NOMO-1 treated with DMSO at 0.1 percent for 48 hours (cell line): ENCODE results near the gene PDK3.

Experiments used
- DNase-seq: peaks from one replicate; lab custom pipeline; 2025; ENCODE audit not compliant: unreplicated experiment; lab: John Stamatoyannopoulos, UW

The PDK3 gene

DNA sequence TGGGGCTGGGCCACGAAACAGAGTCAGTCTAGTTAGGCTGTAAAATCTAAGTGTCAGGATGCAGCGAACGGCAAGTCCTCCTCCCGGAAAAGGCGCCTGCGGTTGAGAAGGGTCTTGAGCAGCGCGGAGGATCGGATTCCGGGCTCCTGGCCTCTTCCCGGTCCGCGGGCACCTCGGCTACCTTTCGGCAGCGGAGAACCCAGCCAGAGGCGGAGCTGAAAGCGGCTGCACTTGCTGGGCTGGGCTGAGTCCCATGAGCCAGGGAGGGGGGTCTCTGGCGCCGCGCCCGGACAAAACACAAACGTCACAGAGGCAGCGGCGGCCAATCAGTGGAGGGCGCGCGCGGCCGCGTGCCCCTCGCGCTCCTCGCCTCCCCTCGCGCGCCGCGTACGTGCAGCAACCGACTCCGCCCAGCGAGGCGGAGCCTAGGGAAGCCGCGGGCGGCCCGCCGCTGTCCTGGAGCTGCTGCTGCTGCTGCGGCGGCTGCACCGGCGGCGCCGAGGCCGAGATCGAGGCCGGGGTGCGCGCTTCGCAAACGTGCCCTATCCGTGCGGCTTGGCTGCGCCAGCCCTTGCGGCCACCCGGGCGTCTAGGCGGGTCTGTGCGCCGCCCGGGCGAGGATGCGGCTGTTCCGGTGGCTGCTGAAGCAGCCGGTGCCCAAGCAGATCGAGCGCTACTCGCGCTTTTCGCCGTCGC is at the start of gene PDK3:
TSS of gene PDK3 (plus strand) at position 451 of the 696 bp plus-strand sequence. CDS start at position 621, 170 bp downstream.
- DNase-seq, result peak; percentile 70

DNA sequence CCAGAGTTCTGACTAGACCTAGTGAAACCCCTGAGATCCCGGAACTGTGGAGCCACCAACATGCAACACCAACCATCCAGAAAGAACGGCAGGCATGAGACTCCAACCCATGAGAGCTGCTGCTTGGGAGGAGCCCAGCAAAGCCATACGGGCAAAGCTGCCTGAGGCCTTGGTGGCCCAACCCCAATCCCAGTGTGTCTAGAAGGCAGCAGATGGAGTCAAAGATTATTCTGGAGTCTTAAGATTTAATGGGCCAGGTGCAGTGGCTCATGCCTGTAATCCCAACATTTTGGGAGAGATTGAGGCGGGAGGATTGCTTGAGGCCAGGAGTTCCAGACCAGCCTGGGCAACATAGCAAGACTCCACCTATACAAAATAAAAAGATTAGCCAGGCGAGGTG is 49.2 kb upstream of the PDK3 start:
- DNase-seq, result no peak

DNA sequence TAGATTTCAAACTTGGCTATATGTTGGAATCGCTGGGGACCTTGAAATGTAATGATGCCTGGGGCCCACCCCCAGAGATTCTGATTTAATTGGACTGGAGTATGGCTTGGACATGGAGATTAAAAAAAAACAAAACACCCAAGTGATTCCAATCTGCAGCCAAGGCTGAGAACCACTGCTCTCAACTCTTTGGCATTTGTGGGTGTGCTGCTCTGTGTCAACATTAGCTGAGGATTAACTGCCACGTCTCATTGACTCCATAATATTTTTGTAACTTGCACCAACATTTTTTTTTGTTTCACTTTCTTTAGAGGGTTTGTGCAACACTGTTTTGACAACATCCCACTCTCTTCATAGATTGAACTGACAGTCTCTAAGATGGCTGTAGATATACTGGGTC is 41.1 kb upstream of the PDK3 start:
- no peak for DNase-seq

DNA sequence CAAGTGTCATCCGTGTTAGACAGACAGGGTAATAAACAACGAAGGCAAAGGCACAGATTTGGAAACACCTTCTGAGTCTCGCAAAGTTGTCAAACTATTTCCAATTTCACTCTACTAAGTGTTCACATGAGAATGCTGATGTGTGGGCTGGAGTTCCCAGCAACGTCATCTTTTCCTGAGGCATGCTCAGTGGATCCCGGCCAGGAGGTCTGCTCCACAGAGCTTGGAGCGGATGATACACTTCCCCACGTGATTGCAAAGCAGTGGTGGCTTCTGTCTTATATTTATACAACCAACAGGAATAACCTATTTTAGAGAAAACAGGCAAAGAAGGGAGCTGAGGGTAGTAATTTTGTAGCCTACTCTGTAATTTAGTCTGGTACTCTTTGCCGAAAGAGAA is 40.1 kb upstream of the PDK3 start:
- no peak for DNase-seq

DNA sequence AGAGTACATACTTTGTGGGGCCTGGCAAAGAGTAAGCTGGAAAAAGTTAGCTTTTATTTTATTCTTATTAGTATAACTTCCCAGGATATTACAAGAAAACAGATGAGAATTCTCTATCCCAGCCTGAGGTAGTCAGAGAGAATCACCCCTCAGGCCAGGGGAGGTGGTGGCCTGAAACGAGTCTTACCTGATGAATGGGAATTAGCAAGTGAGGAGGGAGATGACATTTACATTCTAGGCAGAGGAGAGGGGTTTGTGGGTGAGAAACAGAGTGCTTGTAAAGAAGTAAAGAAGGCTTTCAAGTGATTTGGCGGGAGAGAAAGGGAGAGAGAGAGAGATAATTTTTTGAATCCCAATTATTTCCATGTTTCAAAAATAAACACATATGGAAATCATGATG is 39.3 kb upstream of the PDK3 start:
- DNase-seq, result no peak

DNA sequence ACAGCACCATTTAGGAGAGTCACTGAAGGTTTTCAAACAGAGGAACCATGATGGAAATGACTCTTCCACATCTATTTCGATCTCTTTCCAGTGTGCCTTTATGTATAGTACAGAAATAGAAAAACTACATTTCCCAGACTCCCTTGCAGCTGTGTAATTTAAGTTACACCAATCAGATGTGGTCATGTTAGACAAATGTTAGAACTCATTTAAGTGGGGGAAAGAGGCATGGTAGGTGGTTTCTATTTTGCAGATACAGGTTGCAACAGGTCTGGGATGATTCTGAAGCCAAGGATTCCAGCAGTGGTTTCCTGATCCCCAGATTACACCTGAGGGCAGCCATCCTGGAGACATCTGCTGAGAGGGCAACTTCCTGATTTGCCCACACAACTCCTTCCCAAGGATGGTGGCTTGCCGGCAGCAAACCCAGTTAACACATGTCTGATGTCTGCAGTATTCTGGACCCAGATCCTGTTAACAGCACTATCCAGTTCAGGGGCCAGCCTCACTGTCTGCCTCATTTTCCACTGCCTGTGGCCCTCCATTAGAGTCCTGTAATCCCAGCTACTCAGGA is 38.7 kb upstream of the PDK3 start:
- no peak for DNase-seq

DNA sequence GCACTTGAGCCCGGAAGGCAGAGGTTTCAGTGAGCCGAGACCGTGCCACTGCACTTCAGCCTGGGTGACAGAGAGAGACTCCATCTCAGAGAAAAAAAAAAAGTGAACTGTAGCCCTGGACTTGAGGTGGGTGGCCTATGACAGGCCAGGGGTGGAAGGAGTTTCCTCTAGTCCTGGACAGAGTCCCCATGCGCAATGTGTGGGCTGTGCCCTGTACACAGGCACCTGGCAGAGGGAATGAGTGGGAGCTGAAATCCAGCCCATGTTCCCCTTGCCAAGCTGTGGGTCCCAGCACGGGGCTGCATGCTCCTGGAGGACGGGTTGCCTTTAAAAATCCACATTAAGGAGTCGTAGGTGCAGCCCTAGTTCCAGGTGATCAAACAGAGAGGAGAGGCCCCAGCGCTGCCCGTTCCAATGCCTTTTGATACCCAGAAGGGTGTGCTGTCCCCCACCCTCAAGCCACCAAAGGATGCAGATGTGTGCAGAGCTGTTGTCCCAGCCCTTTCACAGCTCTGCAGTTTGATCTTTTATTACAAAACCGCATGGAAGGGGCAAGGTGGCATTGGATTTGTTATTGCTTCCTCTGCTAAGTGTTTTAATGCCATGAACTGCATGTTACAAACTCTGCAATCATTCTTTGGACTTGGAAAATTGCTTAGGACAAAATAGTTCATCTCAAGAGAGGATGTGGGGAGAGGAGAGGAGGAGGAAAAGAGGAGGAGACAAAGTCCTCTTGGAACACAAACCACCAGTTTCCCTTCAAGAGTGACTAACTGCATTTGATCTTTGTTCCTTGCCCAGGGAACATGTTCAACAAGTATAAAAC is 38.0 kb upstream of the PDK3 start:
- DNase-seq, result no peak

DNA sequence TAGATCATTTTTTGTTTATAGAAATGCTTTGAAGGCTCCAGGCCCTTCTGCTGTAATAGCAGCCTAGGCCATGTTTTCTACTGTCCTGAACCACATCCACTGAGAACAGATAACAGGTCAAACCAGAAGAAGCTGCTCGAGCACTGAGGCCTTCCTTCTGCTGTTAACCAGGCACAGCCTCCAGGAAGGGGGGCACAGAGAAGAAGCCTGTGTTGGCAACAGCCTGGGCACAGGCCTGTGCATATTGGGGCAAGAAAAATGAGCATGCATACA is 37.4 kb upstream of the PDK3 start:
- no peak for DNase-seq

DNA sequence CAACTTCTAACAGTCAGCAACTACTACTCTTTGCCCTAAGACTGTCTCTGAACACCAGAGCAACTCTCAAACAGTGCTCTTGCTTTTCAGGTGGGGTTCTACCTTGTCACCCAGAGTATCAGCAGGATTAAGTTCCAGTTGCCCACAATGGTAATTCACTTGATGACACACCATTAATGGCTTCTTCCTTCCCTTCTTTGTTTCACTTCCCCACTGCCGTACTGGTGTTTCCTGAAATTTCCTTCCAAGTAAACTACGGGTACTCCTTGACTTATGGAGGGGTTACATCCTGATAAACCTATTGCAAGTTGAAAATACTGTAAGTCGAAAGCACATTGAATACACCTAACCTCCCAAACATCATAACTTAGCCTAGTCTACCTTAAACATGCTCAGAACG is 36.6 kb upstream of the PDK3 start:
- DNase-seq, result peak; percentile 59

DNA sequence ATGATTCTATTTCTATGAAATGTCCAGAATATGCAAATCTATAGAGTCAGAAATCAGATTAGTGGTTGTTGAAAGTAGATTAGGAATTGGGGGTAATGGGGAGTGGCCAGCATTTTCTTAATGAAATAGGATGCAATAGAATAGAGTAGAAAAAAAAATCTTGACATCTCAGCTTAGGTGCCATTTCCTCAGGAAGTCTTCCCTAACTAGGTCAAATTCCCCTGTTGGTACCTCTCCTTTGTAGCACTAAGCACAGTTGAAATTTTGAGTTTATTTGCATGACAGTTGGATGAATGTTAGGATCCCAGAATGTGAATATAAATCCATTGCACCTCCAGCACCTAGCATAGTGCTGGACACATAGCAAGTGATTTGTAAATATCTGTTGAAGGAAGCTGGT is 30.0 kb upstream of the PDK3 start:
- no peak for DNase-seq

DNA sequence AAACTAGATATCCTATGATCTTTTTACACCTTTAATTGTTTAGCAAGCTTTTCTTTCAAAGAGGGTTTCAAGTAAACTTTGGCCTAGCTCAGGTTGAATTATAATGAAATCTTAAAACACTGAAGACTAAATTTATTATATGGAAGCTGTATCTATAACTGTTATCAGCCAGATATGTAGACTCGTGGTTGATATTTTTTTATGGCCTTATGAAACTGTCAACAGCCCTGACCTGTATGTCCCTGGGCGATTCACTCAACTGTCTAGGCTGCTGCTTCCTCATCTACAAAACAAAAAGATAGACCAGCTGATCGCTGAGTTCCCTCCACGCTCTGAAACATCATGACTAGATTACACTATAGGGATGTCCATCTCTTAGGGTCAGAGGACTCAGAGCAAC is 21.2 kb upstream of the PDK3 start:
- DNase-seq, result no peak

DNA sequence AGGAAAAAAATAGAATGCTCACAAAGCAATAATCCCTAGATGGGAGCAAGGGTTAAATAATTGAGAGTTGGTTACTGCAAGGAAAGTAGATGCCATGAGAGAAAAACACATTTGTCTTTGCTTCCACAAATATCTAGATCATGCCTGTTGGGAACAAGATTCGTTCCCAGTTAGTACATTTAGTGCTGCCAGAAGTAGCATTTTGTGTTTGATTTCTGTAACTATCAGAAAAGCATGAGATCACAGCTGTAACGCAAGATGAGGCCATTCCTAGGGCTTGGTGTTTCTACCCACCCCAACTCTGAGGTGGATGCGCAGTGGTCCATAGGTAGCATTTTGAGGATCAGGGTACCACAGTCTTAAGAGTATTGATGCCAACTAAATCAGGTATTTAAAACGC is 20.4 kb upstream of the PDK3 start:
- DNase-seq, result no peak

DNA sequence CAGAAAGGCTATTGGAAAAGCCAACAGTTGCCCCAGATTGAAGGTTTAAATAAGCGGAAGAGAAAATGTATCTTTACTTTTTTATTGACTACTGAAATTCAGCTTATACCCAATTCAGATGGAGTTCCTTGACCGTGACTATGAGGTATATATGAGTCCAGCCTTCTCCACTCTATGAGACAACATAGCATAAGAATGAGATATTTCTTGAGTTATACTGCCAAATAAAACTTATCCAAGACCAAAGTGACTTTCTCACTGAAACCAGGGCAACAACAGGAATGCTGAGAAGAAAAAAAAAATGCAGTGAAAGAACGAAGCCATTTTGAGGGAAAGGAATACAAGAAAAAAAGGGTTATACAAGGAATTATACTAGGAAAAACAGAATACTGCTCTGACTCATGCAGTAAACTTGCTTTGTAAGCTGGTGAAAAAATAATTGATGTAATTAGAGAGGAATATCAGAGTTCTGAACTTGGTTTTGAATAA is 16.3 kb upstream of the PDK3 start:
- no peak for DNase-seq

DNA sequence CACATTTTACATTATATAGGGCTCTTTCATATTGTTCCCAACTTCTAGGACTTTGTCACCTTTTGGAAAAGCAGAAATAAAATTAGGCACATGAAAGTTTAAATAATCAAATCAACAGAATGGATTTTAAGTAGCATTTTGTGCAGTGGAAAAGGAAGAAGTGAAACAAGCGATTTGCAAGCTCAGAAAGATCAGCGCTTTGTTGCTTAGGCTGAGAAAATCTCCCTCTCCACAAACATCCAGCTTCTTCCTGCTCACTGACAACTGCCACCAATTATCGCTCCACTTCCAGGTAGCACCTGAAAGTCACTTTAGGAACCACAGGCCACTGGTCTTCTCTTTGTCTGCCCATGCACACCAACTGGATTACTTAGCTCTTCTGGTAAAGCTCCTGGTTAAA is 2.0 kb upstream of the PDK3 start:
- DNase-seq, result peak; percentile 27

DNA sequence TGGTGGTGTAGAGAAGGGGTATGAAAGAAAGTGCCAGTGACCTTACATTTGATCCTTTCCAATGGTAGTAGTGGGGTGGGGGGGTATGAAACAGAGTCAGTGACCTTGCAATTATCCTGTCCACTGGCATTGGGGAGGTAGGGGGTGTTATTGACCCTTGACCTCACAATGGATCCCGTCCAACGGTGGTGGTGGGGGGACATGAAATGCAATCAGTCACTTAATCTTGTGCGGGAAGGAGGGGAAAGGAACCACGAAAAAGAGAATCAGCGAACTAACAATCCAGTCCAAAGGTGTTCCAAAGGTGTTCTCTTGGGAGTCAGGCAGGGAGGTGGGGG is 619 bp upstream of the PDK3 start:
- DNase-seq, result no peak

DNA sequence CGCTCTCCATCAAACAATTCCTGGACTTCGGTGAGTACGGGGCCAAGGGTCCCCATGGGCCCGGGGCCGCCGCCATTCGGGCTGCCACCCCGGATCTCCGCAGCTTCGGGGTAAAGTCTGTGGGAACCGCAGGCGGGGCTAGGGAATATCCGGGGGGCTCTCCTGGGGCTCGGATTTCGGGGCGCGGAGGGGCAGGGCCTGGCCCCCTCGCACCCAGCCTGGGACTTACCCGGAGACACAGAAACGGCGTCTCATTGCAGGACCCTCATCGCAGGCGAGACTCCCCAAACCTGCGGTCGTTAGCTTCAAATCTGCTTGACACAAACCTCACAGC is 413 bp downstream of the PDK3 start:
- no peak for DNase-seq

DNA sequence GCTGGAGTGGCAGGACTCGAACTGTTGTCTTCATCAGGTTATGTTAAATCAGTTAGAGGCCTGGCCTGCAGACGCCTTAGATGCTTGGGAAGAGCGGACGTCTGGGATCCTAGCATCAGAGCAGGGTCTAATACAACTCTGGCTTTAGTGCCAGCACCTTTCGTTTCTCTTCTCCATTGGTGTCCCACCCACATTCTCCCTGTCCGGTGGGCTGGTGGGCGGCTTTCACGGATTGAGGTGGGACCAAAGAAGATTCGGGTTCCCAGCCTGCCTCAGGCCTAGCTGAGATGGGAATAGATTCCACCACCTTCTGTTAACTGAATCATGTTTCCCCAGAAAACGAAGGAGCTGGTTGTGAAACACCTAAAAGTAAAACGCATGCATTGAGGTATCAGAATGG is 939 bp downstream of the PDK3 start:
- no peak for DNase-seq

DNA sequence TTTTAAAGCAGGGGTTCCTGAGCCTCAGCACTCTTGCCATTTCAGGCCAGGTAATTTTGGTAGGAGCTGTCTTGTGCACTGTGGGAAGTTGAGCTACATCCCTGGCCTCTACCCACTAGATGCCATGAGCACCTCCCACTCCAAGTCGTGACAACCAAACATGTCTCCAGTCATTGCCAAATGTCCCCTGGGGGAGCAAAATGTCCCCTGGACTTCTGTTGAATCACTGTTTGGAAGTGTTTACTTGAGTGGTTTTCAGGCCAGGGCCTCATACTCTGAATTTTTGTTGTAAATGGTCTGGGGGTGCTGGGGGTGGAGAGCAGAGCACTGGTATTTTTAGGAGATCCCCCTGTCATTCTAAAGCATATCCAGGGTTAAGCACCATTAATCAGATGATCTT is 3.2 kb downstream of the PDK3 start:
- no peak for DNase-seq

DNA sequence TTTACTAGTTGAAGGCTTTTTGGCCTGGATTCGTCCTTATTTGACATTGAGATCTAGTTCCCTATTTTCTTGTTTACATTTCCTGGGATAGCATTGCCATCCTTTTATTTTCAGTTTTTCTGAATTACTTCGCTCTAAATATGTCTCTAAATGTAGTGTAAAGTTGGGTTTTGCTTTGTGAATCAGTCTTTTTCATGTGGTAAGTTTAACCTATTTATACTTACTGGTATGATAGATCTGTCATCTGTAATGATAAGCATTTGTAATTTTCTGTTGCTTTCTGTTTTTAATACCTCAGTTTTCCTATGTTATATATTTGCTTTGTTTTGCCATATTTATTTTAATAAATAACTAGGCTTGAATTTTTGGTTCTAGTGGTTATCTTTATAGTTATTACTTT is 6.7 kb downstream of the PDK3 start:
- no peak for DNase-seq

DNA sequence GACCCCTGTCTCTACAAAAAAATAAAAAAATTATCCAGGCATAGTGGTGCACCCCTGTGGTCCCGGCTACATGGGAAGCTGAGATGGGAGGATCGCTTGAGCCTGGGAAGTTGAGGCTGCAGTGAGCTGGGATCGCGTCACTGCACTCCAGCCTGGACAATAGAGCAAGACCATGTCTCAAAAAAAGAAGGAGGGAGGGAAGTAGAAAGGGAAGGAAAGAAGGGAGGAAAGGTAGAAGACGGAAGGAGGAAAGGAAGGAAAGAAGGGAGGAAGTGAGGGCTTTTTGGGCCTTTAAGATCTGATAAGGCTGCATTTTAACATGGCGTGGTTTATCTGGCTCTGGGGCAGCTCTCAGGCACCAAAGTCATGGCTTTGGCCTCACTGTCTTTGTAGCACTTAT is 10.4 kb downstream of the PDK3 start:
- no peak for DNase-seq

DNA sequence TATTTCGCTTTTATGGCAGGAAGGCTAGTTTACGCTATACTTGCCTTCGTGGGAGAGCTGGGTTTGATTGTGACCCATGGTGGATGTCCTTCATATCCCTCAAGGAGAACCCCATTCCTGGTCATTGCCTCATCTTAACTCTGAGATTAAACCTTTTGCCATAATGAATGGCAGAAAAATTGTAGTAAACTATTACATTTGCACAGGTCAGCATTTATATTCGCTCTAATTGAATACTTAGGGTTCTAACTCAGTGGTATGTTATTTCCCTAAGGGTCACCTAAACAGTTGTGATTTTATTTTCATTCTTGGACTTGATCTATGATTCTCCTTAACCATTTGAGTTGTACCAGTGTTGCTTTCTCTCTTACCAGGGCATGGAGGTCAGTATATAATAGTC is 13.4 kb downstream of the PDK3 start:
- no peak for DNase-seq

DNA sequence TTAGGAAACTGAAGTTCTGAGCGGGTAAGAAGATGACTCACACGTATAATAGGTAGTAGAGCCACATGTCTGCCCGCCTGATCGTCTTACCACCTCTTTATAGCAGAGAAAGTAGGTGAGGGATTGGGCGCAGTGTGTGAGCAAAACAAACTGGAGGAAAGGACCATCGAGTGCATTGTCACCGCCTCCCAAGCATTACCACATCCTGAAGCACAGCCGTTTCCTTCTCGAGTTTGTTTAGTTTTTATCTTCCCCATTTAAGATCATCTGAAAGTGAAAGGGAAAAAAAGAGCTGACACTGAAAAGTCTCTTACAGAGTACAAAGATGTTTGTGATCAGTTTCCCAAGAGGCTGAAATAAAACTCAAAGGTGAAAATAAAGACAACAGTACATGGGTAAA is 14.8 kb downstream of the PDK3 start:
- peak; percentile 83 for DNase-seq

DNA sequence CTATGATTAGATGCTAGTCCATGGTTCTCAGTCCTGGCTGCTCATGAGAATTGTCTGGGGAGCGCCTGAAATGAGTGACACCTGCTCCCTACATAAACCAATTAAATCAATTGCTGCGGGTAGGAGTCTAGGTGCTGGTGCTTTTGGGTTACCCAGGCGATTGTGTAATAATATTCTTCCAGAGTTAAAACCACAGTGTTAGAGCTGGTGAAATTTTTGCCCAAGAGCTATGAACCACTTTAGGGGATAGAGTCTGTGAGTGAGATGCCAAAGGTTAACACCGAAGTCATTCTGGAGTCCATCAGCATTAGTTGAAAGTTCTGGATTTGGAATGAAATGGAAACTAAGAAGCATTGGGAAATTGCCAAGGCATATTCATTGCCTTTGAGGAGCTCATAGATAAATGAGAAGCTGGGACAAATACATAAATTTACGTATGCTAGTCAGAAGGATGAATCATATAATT is 15.3 kb downstream of the PDK3 start:
- DNase-seq, result peak; percentile 48
